Fibroblast of villous mesenchyme (primary cell): ENCODE data around the gene NFIX. TPM values are rescaled to one million over a fixed set of nuclear protein-coding genes. Genes with fewer than 3 reads are reported as not detected.
A peak's percentile ranks its signal among the peaks of the same experiment; 100 is the strongest.

ENCODE experiments used
- DNase-seq: peaks from one replicate; pipeline ENCODE4 v3.0.0-alpha.2; 2010; ENCODE audit warnings: low read depth
- H3K4me3 ChIP-seq: 2 replicates; pipeline ENCODE4 v1.5.1; 2011; ENCODE audit warnings: low read depth, mild to moderate bottlenecking, low read length
- CTCF ChIP-seq: IDR thresholded peaks from 2 replicates; pipeline ENCODE4 v1.5.1; 2012; ENCODE audit warnings: low read depth, mild to moderate bottlenecking, low read length; ENCODE audit not compliant: insufficient read depth
- total RNA-seq: library from RNA; depleted of rRNA; stranded (reverse); fragments of >200 nt; gene quantifications from 2 replicates; pipeline ENCODE4 v1.2.3, GENCODE V29; 2012

The NFIX gene
- total RNA-seq, 1 donor = 30.2 TPM

- no peak for DNase-seq
- no peak for TF ChIP-seq CTCF
- no peak overlapping the region for H3K4me3 ChIP-seq
These were observed 81.5 kb downstream of the NFIX start for GRCh38 chr19:13076787-13077186.

GRCh38 chr19:13077240-13077639, 82.0 kb downstream of the NFIX start:
- TF ChIP-seq CTCF = no peak
- H3K4me3 ChIP-seq = no peak overlapping the region
- no peak for DNase-seq

GRCh38 chr19:13078381-13078780, 83.1 kb downstream of the NFIX start:
- H3K4me3 ChIP-seq = no peak overlapping the region
- TF ChIP-seq CTCF = no peak
- DNase-seq = no peak

GRCh38 chr19:13078897-13079541, 83.7 kb downstream of the NFIX start:
- H3K4me3 ChIP-seq = no peak overlapping the region
- DNase-seq = no peak
- TF ChIP-seq CTCF = no peak

GRCh38 chr19:13079542-13079986, 84.3 kb downstream of the NFIX start:
- no peak for TF ChIP-seq CTCF
- peak; percentile 71 for DNase-seq
- H3K4me3 ChIP-seq = no peak overlapping the region

GRCh38 chr19:13082192-13083007, 87.1 kb downstream of the NFIX start:
- TF ChIP-seq CTCF = peak; percentile 51
- DNase-seq = peak; percentile 56

More at GRCh38 chr19:13082192-13083007, 87.1 kb downstream of the NFIX start:
- H3K4me3 ChIP-seq = no peak overlapping the region
